Mesenchymal stem cell (in vitro differentiated cells and primary cell): ENCODE measurements around the gene SH3D19.

Experiments used
- DNase-seq: peaks from one replicate; pipeline ENCODE4 v3.0.0-alpha.2; 2013
- H2AFZ ChIP-seq: one replicate; pipeline ENCODE4 v1.6.1; 2013; ENCODE audit warnings: low read depth, mild to moderate bottlenecking, control low read depth, inconsistent platforms, low read length, moderate library complexity
- H2AK5ac ChIP-seq: 2 replicates; pipeline ENCODE4 v1.6.1; 2013; ENCODE audit warnings: low read length, moderate library complexity, mild to moderate bottlenecking, inconsistent platforms; ENCODE audit not compliant: severe bottlenecking
- H2BK120ac ChIP-seq: one replicate; pipeline ENCODE4 v1.6.1; 2013; ENCODE audit warnings: low read depth, mild to moderate bottlenecking, inconsistent platforms, low read length, moderate library complexity
- H2BK12ac ChIP-seq, 2 experiments: one replicate each; pipeline ENCODE4 v1.6.1; 2013; ENCODE audit warnings: inconsistent platforms in 2 of 2, low read length in 2 of 2, mild to moderate bottlenecking in 2 of 2, moderate library complexity in 2 of 2, control low read depth in 1 of 2
- H2BK15ac ChIP-seq: one replicate; pipeline ENCODE4 v1.6.1; 2013; ENCODE audit warnings: mild to moderate bottlenecking, low read depth, inconsistent platforms; ENCODE audit not compliant: poor library complexity, severe bottlenecking
- H2BK5ac ChIP-seq: 2 replicates; pipeline ENCODE4 v1.6.1; 2013; ENCODE audit warnings: low read depth, mild to moderate bottlenecking, low read length, control low read depth, inconsistent platforms; ENCODE audit not compliant: poor library complexity, severe bottlenecking
- H3K14ac ChIP-seq, 2 experiments: one replicate each; pipeline ENCODE4 v1.6.1; 2013; ENCODE audit warnings: inconsistent platforms in 2 of 2, low read length in 2 of 2, control low read depth in 1 of 2, mild to moderate bottlenecking in 1 of 2, moderate library complexity in 1 of 2
- H3K18ac ChIP-seq, 2 experiments: one replicate each; pipeline ENCODE4 v1.6.1; 2013; ENCODE audit warnings: inconsistent platforms in 2 of 2, low read length in 2 of 2, control low read depth in 1 of 2, low read depth in 1 of 2, mild to moderate bottlenecking in 1 of 2
- H3K23ac ChIP-seq, 2 experiments: one replicate each; pipeline ENCODE4 v1.6.1; 2013; ENCODE audit warnings: inconsistent platforms in 2 of 2, low read length in 2 of 2, mild to moderate bottlenecking in 2 of 2, moderate library complexity in 2 of 2, control low read depth in 1 of 2
- H3K27ac ChIP-seq: 2 replicates; pipeline ENCODE4 v1.5.1; 2013; ENCODE audit warnings: mild to moderate bottlenecking, moderate library complexity, low read length, control low read depth, inconsistent platforms; ENCODE audit not compliant: poor library complexity, severe bottlenecking
- H3K27me3 ChIP-seq, 2 experiments: 2 replicates each; pipeline versions ENCODE4 v1.6.1 to v1.7.0; 2013; ENCODE audit warnings: low read length in 2 of 2, mild to moderate bottlenecking in 2 of 2, moderate library complexity in 2 of 2, control low read depth in 1 of 2, inconsistent platforms in 1 of 2; ENCODE audit not compliant: control insufficient read depth in 1 of 2, insufficient read depth in 1 of 2
- H3K36me3 ChIP-seq, 2 experiments: 2 replicates each; pipeline versions ENCODE4 v1.6.1 to v1.7.0; 2013; ENCODE audit warnings: low read length in 2 of 2, control low read depth in 1 of 2, inconsistent platforms in 1 of 2, low read depth in 1 of 2, mild to moderate bottlenecking in 1 of 2; ENCODE audit not compliant: insufficient read depth in 2 of 2, control insufficient read depth in 1 of 2
- H3K4ac ChIP-seq, 2 experiments: one replicate each; pipeline ENCODE4 v1.6.1; 2013; ENCODE audit warnings: inconsistent platforms in 2 of 2, low read length in 2 of 2, mild to moderate bottlenecking in 2 of 2, moderate library complexity in 2 of 2, control low read depth in 1 of 2, low read depth in 1 of 2
- H3K4me1 ChIP-seq: 2 replicates; pipeline ENCODE4 v1.6.1; 2013; ENCODE audit warnings: low read depth, low read length, control low read depth; ENCODE audit not compliant: control insufficient read depth, insufficient read depth
- H3K4me2 ChIP-seq: 2 replicates; pipeline ENCODE4 v1.6.1; 2013; ENCODE audit warnings: low read length, mild to moderate bottlenecking, inconsistent platforms; ENCODE audit not compliant: poor library complexity, severe bottlenecking
- H3K4me3 ChIP-seq, 2 experiments: 2 replicates each; pipeline versions ENCODE4 v1.5.1 to v1.7.0; 2013; ENCODE audit warnings: low read length in 2 of 2, mild to moderate bottlenecking in 2 of 2, control low read depth in 1 of 2, low read depth in 1 of 2; ENCODE audit not compliant: insufficient read depth in 1 of 2
- H3K79me1 ChIP-seq: replicated peaks from 2 replicates; pipeline ENCODE4 v1.6.1; 2013; ENCODE audit warnings: mild to moderate bottlenecking, control low read depth, low read length, inconsistent platforms; ENCODE audit not compliant: poor library complexity, severe bottlenecking
- H3K9ac ChIP-seq: 2 replicates; pipeline ENCODE4 v1.7.0; 2013; ENCODE audit warnings: mild to moderate bottlenecking, low read length, moderate library complexity
- H3K9me3 ChIP-seq: 2 replicates; pipeline ENCODE4 v1.7.0; 2013; ENCODE audit warnings: mild to moderate bottlenecking, low read length; ENCODE audit not compliant: control insufficient read depth
- H4K8ac ChIP-seq: one replicate; pipeline ENCODE4 v1.6.1; 2013; ENCODE audit warnings: inconsistent platforms, mild to moderate bottlenecking, low read length, moderate library complexity
- H4K91ac ChIP-seq: one replicate; pipeline ENCODE4 v1.6.1; 2013; ENCODE audit warnings: mild to moderate bottlenecking, low read length, inconsistent platforms
- WGBS: methylation state at CpG from one replicate; pipeline ENCODE4 v1.1.7; 2013; ENCODE audit warnings: mixed read lengths; 5-methylcytosine and 5-hydroxymethylcytosine counted together

The SH3D19 gene

DNA sequence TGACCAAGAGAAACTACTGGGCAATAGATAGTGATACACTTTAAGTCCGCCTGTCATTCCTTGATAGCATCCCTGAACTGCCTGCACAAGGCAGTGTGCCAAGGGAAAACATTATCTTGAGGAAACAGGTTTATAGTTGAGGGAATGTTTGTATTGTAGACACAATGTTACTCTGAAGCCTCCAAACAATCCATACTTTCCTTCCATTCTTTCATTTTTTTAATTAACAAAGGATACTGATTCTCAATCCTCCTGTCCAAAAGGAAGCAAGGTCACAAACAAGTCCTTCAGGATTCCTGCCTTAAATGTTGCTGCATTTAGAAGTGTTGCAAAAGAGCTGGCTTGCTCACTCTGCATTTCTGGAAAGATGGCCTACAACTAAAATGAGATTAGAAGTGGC lies 110.1 kb downstream of the SH3D19 start:
- Histone ChIP-seq H3K14ac (no peak overlapping the region), H2AFZ (no peak overlapping the region), H2AK5ac (no peak overlapping the region), H2BK120ac (no peak overlapping the region), H3K18ac (no peak overlapping the region), H3K27ac (no peak overlapping the region), H3K4me1 (no peaks in the 10 kb centered on the region), H3K23ac (no peak overlapping the region), H2BK5ac (no peak overlapping the region), H3K27me3 (no peaks in the 10 kb centered on the region), H3K9ac (no peak overlapping the region), H2BK15ac (no peak overlapping the region), H3K4ac (no peak overlapping the region), H3K9me3 (no peaks in the 10 kb centered on the region), H4K8ac (no peak overlapping the region), H3K36me3 (peaks cover 0 to 36% of the 10 kb centered on the region in 2 experiments), H3K4me2 (no peak overlapping the region), H4K91ac (no peak overlapping the region), H2BK12ac (no peak overlapping the region), H3K79me1 (peaks cover 18% of the 10 kb centered on the region), H3K4me3 (no peak overlapping the region)
- WGBS = 100% methylated on average over 1 of the region's 1 CpG
- DNase-seq = no peak

DNA sequence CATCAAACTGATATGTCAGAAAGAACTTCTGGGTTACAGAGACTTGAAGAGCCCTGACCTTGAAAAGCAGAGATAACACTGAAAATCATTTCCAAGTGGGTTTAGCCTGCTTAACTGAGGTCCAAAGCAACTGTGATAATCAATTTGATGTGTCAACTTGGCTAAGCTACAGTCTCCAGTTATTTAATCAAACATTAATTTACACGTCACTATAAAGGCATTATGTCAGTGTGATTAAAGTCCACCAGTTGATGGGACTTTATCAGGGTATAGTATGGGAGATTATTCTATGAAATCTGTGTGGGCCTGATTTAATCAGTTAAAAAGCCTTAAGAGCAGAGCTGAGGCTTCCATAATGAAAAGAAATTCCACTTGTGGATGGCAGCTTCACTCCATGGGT lies 117.5 kb downstream of the SH3D19 start:
- no peak overlapping the region for H2BK120ac ChIP-seq
- no peak overlapping the region for H3K14ac ChIP-seq
- H3K27ac ChIP-seq = no peak overlapping the region
- no peak for DNase-seq
- H3K4me2 ChIP-seq = no peak overlapping the region
- peaks cover 0 to 39% of the 10 kb centered on the region in 2 experiments for H3K36me3 ChIP-seq
- H3K4me3 ChIP-seq = no peak overlapping the region
- no peak overlapping the region for H2BK12ac ChIP-seq
- WGBS = no CpG with 5 or more reads among the region's 1 CpG
- peak overlapping the region; percentile 5 for H3K9ac ChIP-seq
- no peak overlapping the region for H3K23ac ChIP-seq
- H3K18ac ChIP-seq = no peak overlapping the region
- no peak overlapping the region for H3K4ac ChIP-seq
- no peak overlapping the region for H2BK5ac ChIP-seq
- H3K9me3 ChIP-seq = no peaks in the 10 kb centered on the region
- peaks cover 3% of the 10 kb centered on the region for H3K4me1 ChIP-seq
- H2BK15ac ChIP-seq = no peak overlapping the region
- H2AFZ ChIP-seq = no peak overlapping the region
- peaks cover 24% of the 10 kb centered on the region for H3K79me1 ChIP-seq
- H4K91ac ChIP-seq = no peak overlapping the region
- no peak overlapping the region for H4K8ac ChIP-seq
- no peak overlapping the region for H2AK5ac ChIP-seq
- H3K27me3 ChIP-seq = no peaks in the 10 kb centered on the region

DNA sequence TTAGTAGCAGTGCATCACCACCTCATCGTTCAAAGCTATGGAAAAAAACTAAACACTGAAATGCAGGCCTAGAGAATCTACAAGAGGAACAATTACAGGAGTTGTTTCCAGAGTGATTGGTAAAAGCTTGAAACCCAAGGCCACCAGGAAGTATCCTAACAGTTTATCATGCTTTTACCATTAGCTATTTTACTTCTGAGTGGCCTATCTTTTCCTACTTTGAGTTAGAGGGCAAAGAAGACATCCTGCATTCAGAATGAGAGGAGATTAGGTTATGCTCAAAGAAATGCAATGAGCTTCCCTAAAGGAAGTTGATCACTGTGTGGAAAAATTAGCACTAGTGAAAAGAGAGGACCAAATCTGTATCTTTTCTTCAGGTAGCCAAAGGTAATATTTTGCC lies 118.2 kb downstream of the SH3D19 start:
- H2BK5ac ChIP-seq = no peak overlapping the region
- no peak overlapping the region for H2BK12ac ChIP-seq

DNA sequence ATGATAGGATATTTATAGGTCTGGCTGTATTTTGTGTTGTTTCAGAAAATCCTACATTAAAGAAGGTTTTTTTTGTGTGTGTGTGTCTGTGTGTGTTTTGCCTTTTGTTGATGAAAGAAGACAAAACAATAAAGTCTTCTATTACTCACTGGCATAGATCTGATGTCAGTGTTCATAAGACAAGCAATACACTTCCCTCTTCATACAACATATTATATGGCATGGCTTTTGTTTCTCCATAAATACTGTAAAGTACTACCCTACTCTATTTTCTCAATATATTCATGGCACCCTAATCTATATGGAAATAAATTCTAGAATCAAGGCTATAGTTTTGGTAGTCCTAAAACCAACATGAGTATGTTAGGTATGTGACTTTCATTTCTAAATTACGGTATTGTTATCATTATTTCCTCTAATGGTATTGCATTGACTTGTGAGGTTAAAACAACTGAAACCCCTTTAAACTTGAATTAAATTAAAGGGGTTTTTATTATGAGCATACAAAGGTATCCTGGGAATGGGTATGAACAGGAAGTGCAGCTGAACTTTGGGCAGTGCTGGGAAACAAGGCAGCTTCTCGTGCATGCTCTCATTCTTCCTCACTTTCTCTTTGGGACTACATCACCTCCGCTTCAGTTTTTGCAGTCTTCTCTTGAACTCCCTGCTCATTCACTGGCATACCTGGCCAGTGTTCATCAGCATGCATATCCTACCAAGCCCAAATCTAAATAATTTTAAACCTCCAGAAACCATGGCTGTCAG lies 119.0 kb downstream of the SH3D19 start:
- Histone ChIP-seq H2BK5ac (no peak overlapping the region), H3K27me3 (no peaks in the 10 kb centered on the region), H4K8ac (no peak overlapping the region), H3K4me2 (no peak overlapping the region), H3K36me3 (peaks cover 0 to 32% of the 10 kb centered on the region in 2 experiments), H3K23ac (no peak overlapping the region), H3K14ac (no peak overlapping the region), H3K9ac (peak overlapping the region; percentile 30), H2AK5ac (no peak overlapping the region), H3K4ac (no peak overlapping the region), H2BK120ac (no peak overlapping the region), H3K4me1 (peaks cover 3% of the 10 kb centered on the region), H2BK15ac (no peak overlapping the region), H3K4me3 (peak overlapping the region in 1 of 2 experiments; percentile 40), H4K91ac (no peak overlapping the region), H2BK12ac (no peak overlapping the region), H3K18ac (no peak overlapping the region), H3K27ac (no peak overlapping the region), H3K79me1 (peaks cover 20% of the 10 kb centered on the region), H2AFZ (no peak overlapping the region), H3K9me3 (no peaks in the 10 kb centered on the region)
- 44% methylated on average over 2 of the region's 3 CpGs for WGBS
- DNase-seq = no peak

More for the DNA sequence above, 118.2 kb downstream of the SH3D19 start:
- peaks cover 25% of the 10 kb centered on the region for H3K79me1 ChIP-seq
- no CpG with 5 or more reads among the region's 1 CpG for WGBS
- peak overlapping the region; percentile 30 for H3K9ac ChIP-seq
- H2AK5ac ChIP-seq = no peak overlapping the region
- no peaks in the 10 kb centered on the region for H3K27me3 ChIP-seq
- no peak overlapping the region for H3K23ac ChIP-seq
- no peak overlapping the region for H3K4me2 ChIP-seq
- H4K91ac ChIP-seq = no peak overlapping the region
- H3K14ac ChIP-seq = no peak overlapping the region
- no peak overlapping the region for H2BK15ac ChIP-seq
- peak overlapping the region in 1 of 2 experiments; percentile 40 for H3K4me3 ChIP-seq
- H2BK120ac ChIP-seq = no peak overlapping the region
- no peak overlapping the region for H3K27ac ChIP-seq
- DNase-seq = no peak
- peaks cover 3% of the 10 kb centered on the region for H3K4me1 ChIP-seq
- peak overlapping the region; percentile 51 for H4K8ac ChIP-seq
- H3K4ac ChIP-seq = no peak overlapping the region
- no peak overlapping the region for H3K18ac ChIP-seq
- H3K9me3 ChIP-seq = no peaks in the 10 kb centered on the region
- no peak overlapping the region for H2AFZ ChIP-seq
- H3K36me3 ChIP-seq = peaks cover 0 to 35% of the 10 kb centered on the region in 2 experiments
